Bone marrow (tissue), 2 donors: ENCODE data around the gene HSFX4.
"Not testable (repeated sequence)": the region's sequence is repeated elsewhere in the genome, so short reads cannot be mapped to it uniquely, and the experiment has no call there.

Source experiments
- DNase-seq, 2 donors: peaks; one replicate each; lab custom pipeline; 2025; lab: John Stamatoyannopoulos, UW

The HSFX4 gene

DNA sequence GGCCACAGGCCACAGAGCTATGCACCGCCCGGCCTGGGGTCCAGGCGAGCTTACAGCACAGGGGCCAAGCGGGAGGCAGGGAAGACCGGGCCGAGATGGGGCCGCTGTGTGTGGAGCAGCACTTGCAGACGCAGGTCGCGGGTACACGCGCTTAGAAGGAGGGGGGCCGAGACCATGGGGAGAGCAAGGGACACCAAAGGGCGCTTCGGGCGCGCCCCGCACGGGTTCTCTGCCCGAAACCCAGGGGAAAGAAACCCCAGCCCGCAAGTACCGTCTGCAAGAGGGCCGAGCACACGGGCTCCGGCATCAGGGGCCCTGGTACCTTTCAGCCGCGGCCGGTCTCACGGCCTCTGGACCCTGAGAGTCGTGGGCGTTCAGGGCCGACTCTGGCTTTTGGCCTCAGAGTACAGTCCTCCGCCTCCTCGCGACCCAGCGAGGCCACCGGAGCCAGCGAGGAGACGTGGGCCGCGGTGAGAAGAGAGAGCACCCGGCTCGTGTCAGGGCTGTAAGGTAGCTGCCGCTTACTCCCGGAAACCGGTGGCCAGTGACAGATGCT is 8.6 kb downstream of the HSFX4 start:
- DNase-seq, result peak in 1 of 2 donors; percentile 4

GRCh38 chrX:149938427-149938880 is 9.1 kb downstream of the HSFX4 start, which contains the start of gene EOLA2:
EOLA2 (minus strand) TSS chrX:149938491; CDS start chrX:149933874, 4,617 bp downstream.
- DNase-seq, result peak; percentile 77 to 97

- peak; percentile 86 to 90 for DNase-seq
These were observed 9.7 kb downstream of the HSFX4 start for GRCh38 chrX:149938881-149939654.

DNA sequence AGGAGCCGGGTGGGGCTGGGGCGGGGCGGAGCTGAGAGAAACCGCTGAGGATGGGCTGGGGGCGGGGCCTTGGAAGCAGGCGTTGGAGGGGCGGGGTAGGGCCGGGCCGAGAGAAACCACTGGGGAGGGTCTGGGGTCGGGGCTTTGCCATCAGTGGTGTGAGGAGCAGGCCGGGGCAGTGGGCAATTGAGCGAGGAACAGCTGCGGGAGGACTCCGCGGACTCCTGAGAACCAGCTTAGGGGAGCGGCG is 10.2 kb downstream of the HSFX4 start:
- DNase-seq, result peak in 1 of 2 donors; percentile 90

DNA sequence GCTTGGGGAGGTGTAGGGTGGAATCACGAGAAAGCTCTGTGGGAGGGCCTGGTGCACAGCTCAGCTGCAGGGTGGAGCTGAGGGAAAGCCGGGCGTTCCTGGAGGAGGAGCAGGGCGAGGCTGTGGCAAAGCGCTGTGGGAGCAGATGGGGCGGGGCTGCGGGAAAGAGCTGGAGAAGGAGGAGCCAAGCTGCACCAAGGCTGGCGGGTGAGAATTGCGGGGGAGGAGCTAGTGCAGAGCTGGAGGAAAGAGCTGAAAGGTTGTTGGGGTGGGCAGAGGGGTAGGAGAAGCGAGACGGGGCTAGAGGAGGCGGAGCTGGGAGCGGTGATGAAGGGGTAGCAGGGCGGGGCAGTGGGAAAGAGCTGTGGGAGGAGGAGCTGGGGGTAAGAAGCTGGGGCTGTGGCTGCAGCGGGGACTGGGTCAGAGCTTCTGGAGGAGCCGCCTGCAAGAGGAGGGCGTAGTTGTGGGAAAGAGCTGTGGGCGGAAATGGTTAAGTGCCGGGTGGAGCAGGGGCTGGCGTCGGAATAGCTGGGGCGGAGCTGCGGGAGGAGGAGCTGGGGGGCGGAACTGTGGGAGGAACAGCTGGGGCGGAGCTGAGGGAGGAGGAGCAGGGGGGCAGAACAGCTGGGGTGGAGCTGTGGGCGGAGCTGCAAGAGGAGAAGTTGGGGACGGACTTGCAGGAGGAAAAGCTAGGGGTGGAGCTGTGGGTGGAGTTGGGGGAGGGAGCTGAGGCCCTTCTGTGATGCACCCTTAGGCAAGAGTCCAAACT is 10.7 kb downstream of the HSFX4 start:
- DNase-seq, result peak; percentile 80 to 95

- not testable (repeated sequence) for DNase-seq
These were observed 11.3 kb downstream of the HSFX4 start for GRCh38 chrX:149940674-149941024.

GRCh38 chrX:149945087-149945670 is 15.8 kb downstream of the HSFX4 start:
- DNase-seq, result not testable (repeated sequence)

DNA sequence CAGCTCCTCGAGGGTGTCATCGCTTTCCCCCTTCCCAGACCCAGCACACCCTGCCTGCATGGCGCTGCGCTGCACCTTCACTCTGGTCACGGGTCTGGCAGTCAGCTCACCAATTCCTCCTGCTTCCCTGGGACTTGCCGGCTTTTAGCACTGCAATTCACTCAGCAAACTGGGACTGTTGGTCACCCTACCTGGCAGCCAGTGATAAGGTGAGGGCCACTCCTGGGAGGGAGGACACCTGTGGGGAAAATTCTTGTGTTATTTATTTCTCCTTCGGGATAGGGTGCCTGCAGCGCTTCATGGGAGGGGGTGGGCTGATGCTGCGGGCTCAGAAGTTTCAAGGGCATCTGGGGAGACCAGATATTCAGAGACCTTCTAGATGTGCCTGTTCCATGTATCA is 16.4 kb downstream of the HSFX4 start:
- not testable (repeated sequence) for DNase-seq

GRCh38 chrX:149946932-149947331 is 17.6 kb downstream of the HSFX4 start:
- not testable (repeated sequence) for DNase-seq

GRCh38 chrX:149948016-149948415 is 18.6 kb downstream of the HSFX4 start:
- DNase-seq, result no peak

DNA sequence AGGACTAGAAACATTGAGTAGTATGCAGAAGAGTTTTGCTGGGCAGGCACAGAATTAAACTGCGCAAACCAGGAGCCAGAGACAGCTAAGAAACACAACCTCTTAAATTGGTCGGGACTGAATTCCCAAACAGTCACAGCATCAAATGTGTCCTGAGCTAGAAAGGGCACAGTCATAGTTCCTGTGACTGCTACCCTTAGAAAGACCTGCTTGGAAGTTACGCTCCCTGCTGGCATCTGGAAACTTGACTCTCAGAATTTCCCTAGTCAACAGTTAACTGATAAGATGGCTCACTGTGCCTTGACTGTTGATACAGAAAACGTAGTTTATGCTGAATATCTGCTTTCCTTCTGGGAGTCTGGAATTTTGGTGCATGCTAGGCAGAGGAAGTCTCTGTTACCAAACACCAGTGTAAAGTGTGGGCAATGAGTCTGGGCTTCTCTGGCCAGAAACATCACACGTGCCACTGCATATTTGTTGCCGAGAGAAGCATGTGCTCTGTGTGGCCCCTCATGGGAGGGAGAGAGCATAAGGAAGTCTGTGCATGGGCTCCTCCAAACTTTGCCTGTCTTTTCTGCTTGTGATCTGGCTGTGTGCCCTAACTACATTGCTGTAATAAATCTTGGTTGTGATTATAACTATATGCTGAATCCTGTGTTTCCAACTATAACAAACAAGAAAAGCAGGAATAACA is 20.5 kb downstream of the HSFX4 start:
- DNase-seq, result no peak

- no peak for DNase-seq
These were observed 21.3 kb downstream of the HSFX4 start for GRCh38 chrX:149950681-149951080.

- no peak for DNase-seq
These were observed 32.2 kb downstream of the HSFX4 start for GRCh38 chrX:149961572-149961971.

DNA sequence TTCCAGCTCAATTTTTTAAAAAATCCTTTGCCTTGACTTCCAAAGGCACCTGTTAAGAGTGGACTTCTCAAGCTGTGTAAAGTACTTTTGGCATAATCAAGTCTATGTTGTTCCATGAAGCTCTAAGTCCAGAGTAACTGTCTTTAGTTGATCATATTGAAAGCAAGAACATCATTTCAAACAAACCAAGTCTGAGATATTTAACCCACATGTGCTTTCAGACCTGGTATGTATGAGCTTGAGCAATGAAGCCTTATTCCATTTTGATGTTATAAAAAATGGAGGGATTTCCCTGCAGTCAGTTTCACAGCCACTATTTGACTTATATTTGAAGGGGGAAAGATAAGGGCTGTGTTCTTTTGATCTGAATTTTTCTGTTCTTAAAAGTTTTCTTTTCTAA is 32.6 kb downstream of the HSFX4 start:
- no peak for DNase-seq

GRCh38 chrX:149962859-149963757 is 33.7 kb downstream of the HSFX4 start:
- peak in 1 of 2 donors; percentile 0 for DNase-seq

- no peak for DNase-seq
These were observed 49.8 kb downstream of the HSFX4 start for GRCh38 chrX:149979126-149979644.
